ENCODE measurements around the gene CYP1B1.

The CYP1B1 gene

GRCh38 chr2:38076152-38076709 is 280 bp upstream of the CYP1B1 start:
- TF ChIP-seq FOXP2 (optimal IDR thresholded peaks at IDR 0.05; ENCODE audit: borderline replicate concordance, extremely low read depth, extremely low read length, insufficient read depth) (no peak), POLR2AphosphoS5 (IDR thresholded peaks at IDR 0.05; ENCODE audit: low read depth, low read length) (no peak), TAF1 (IDR thresholded peaks at IDR 0.05; ENCODE audit: borderline replicate concordance, insufficient read depth, low read length) (no peak), SIN3A (IDR thresholded peaks at IDR 0.05; ENCODE audit: borderline replicate concordance, insufficient read depth, low read length) (no peak), REST (IDR thresholded peaks at IDR 0.05; ENCODE audit: insufficient read depth in 1 of 2, low read depth in 2 of 2, low read length in 2 of 2) (no peak)

GRCh38 chr2:38074764-38075506 is 1.0 kb downstream of the CYP1B1 start:
- TF ChIP-seq TAF1 (IDR thresholded peaks at IDR 0.05; ENCODE audit: borderline replicate concordance, insufficient read depth, low read length) (no peak), REST (IDR thresholded peaks at IDR 0.05; ENCODE audit: insufficient read depth in 1 of 2, low read depth in 2 of 2, low read length in 2 of 2) (no peak), POLR2AphosphoS5 (IDR thresholded peaks at IDR 0.05; ENCODE audit: low read depth, low read length) (no peak), FOXP2 (optimal IDR thresholded peaks at IDR 0.05; ENCODE audit: borderline replicate concordance, extremely low read depth, extremely low read length, insufficient read depth) (no peak), SIN3A (IDR thresholded peaks at IDR 0.05; ENCODE audit: borderline replicate concordance, insufficient read depth, low read length) (no peak)

- TF ChIP-seq POLR2AphosphoS5 (IDR thresholded peaks at IDR 0.05; ENCODE audit: low read depth, low read length) (no peak), REST (IDR thresholded peaks at IDR 0.05; ENCODE audit: insufficient read depth in 1 of 2, low read depth in 2 of 2, low read length in 2 of 2) (no peak)
Measured at GRCh38 chr2:38074058-38074763, 1.7 kb downstream of the CYP1B1 start.

GRCh38 chr2:38073211-38074057 is 2.5 kb downstream of the CYP1B1 start:
- no peak for TF ChIP-seq REST (IDR thresholded peaks at IDR 0.05; ENCODE audit: insufficient read depth in 1 of 2, low read depth in 2 of 2, low read length in 2 of 2)
- no peak for TF ChIP-seq SIN3A (IDR thresholded peaks at IDR 0.05; ENCODE audit: borderline replicate concordance, insufficient read depth, low read length)
- no peak for TF ChIP-seq TAF1 (IDR thresholded peaks at IDR 0.05; ENCODE audit: borderline replicate concordance, insufficient read depth, low read length)
- no peak for TF ChIP-seq FOXP2 (optimal IDR thresholded peaks at IDR 0.05; ENCODE audit: borderline replicate concordance, extremely low read depth, extremely low read length, insufficient read depth)
- no peak for TF ChIP-seq POLR2AphosphoS5 (IDR thresholded peaks at IDR 0.05; ENCODE audit: low read depth, low read length)
